ENCODE data around the gene SUGCT. TPM values are rescaled to one million over a fixed set of nuclear protein-coding genes. Genes with fewer than 3 reads are reported as not detected.
"Not testable (repeated sequence)": the region's sequence is repeated elsewhere in the genome, so short reads cannot be mapped to it uniquely, and the experiment has no call there.

Gene SUGCT
- total RNA-seq, 1 donor from 2014 or later = 8.5 TPM

DNA sequence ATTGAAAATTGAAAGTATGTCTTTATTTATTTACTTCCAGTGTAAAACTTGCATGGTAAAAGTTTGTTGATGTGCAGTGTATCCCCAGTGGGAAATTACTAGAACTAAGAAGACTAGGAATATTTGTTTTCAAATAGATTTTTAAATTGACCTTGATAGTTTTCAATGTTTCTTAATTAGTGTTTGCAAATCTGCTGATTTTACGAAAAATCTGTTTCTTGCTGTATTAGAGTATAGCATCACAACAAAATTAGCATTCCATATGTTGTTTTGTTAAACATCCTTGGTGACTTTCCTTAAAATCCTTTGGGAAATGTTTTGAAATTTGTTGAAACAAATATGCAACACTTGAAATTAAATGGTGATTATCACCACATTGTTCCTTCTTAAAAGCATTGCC is 425.9 kb downstream of the SUGCT start:
- DNase-seq (ENCODE audit: low read depth) = no peak

DNA sequence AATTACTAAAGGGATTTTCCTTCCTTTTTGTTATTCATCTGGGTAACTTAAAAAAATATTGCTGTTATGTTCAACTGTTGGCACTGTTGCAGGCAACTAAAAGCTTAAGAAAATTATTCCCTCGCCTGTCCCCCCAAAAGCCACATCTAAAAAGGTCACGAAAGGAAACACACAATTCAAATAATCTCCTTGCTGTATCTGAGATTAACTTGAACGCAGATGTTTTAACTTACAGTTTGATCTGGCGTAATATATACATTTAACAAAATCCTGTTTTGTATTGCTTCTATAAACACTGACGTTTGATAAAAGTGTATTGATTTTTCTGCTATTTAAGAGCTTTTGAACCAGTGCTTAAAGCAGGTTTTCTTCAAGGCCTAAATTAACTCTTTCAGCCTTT is 432.1 kb downstream of the SUGCT start:
- no peak for DNase-seq (ENCODE audit: low read depth)

DNA sequence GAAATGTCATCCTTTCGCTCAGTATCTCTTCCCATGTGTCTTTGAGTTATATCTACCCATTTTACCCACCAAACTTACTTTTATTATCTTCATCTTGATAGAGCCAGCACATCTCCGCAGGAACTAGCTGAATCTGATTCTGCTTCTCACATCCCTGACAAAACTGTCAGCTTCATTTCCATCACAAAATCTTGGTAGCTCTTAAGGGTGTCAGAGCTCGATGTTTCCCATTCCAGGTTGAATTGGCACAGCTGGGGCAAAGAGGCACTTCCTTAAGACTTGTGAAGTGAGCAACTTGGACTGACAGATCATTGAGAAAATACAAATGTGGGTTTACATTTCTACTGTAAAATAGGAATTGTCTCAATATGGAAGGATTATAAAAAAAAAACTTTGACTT is 434.5 kb downstream of the SUGCT start:
- DNase-seq (ENCODE audit: low read depth) = no peak

DNA sequence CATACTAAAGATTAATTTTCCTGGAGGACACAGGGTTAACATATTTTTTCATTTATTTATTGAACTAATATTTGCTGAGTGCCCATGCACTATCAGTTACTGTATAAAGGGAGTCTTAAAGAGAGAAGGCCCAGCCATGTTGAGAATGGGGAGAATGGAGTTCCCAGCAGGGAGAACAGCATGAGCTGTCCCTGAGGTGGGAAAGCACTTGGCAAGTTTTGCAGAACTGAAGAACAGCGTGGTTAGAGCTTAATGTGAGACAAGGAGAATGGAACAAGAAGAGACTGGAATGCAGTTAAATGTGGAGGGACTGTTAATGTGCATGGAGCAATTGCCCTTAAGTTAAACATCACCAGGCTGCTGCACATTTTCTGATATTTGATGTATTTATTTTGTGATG is 435.4 kb downstream of the SUGCT start:
- DNase-seq (ENCODE audit: low read depth) = peak; percentile 60

DNA sequence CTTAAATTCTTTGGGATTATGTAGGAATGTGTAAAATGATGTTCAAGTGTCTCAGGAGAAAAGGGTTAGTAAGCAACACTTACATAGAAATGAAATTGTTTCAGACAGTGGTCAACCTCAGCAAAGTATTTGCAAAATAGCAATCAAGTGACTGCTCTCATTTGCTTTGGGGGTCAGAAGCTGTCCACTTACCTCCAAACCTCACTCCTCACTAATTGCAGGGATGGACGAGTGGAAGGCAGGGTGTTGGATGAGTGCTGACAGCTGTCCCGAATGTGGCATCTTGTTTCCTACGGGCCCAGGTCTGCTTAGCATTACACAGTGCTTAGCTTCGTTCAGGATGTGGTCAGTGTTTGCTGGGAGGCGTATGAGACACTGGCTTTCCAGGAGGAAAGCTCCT is 437.0 kb downstream of the SUGCT start:
- peak; percentile 96 for DNase-seq (ENCODE audit: low read depth)

DNA sequence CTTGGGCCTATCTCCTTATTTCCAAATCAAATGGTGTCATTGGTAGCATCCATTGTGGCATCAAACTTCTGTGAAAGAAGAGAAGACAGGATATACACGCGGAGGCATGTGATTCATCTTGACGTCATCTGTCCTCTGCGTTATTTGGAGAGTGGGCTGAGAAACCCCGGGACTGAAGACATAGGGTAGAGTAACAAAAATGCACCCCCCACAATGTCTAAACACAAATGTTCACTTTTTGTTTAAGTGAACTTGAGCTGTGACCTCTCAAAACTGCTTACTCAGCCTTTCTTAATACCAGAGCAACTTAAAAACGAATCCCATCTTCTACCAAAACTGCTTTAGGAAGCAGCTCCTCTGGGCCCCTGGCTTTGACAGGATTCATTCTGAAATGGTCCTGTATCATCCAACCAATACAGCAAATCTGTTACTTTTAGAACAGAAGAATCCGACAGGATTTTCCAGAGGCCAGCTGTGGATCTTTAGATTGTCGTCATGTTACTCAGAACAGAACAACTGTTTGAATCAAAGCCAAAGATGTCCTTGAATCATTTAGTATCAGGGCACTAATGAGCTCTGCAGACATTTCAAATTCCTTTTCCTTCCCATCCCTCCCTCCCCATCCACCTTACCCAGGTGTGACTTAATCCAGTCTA is 438.1 kb downstream of the SUGCT start:
- peak; percentile 59 for DNase-seq (ENCODE audit: low read depth)

DNA sequence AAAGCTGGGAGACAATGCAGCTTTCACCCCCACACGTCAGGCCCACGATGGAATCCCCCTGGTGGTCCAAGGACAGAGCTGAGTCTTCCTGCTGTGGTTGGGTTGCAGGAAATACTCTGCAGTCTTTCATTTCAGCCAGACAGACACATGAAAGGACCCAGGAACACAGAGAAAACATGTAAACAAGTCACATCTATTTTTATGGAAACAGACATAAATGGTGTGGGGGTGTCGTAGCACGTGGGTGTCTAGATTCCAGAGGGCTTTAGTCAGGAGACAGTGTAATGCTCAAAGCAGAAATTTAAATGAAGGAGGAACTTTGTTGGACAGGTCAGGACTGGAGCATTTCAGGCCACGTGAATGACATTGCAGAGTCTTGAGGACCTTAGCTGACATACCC is 444.6 kb downstream of the SUGCT start:
- peak; percentile 16 for DNase-seq (ENCODE audit: low read depth)

DNA sequence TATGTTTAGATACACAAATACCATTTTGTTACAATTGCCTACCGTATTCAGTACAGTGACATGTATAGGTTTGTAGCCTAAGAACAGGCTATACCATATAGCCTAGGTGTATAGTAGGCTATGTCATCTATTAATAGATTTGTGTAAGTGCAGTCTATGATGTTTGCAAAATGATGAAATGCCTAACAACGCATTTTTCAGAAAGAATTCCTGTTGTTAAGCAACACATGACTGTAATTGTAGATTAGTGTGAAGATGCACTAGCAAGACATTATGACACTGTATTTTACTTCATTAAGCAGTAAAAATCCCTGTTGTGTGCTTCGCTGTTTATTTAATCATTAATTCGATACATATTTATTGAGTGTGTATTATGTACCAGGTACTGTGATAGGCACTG is 446.0 kb downstream of the SUGCT start:
- no peak for DNase-seq (ENCODE audit: low read depth)

DNA sequence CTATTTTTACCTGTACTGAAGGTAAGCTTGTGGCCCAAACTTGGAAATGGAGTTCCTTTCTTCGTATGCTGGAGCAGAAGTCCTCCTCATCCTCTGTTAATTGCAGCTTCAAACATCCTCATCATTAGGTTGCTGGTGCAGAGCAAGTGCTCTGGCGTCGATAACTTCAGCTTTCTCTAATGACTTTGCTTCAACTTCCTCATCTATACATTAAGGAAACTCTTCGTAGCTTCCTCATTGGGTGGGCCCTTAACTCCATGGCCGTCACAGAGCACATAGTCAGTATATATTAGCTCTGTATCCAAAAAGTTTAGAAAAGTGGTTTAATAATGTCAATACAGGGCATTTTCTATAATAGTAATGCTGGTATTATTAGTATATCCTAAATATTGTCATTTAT is 447.7 kb downstream of the SUGCT start:
- DNase-seq (ENCODE audit: low read depth) = no peak

DNA sequence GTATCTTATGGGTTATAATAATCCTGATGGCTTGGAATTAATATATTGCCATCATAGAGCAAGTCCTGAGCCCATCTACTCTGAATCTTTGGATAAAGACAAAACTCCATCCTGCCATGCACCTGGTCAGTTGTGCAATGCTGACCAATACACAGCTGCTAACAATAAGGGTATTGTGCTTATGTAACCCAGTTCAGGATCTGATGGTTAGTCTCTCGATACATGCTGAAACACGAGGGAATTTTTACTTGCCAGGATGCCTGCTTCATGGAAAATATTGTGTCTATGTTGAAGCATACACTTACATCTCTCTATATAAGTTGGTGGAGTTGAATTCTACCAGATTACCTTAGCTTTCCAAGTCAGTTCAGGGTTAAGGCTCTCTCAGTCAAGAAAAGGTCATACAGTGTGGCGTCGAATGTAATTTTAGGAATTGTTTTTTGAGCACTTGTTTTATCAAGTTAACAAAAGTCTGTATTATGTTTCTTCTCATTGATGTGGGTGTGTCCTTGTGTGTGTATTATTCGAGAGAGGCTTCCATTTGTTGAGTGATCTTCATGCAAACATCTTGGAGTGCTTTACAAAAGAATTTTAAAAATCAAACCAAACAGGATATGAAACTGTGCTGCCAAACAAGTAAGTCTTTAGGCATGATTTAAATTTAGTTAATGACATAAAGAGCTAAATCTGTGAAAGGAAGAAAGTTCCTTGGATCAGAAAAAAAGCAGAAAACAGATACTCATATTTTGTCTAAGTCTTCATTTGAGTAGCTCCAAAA is 449.1 kb downstream of the SUGCT start:
- peak; percentile 30 for DNase-seq (ENCODE audit: low read depth)

DNA sequence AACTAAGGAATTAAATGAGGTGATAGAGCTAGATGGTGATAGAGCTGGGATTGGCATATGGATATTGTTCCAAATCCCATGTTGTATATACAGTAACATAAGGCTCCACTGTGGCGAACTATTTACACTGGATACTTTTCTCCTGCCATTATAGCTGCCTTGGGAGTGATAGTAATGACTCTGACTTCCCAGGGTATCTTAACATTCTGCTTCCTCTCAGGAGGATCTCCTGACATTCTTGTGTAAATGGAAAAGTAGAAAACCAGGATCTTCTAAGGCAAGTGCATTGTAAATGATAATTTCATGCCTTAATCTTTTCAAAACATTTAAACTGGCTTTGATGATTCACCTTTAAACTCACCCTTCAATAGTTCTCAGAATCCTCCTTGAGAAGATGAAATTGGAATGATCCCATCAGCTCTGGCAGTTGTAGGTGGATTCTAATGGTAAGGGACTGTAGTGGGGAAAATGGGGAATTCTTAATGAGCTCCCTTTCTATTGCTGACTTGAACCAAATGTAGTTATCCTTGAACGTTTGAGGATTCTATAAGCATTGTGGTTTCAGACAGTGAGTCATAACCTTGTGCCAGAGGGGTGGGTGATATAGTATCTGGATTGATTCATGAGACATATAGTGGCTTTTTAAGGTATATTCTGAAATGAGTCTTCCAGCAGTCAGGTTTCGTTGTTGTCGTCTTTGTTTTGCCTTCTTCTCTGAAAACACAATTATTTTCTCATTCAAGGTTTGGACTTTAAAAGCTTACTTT is 450.0 kb downstream of the SUGCT start:
- DNase-seq (ENCODE audit: low read depth) = no peak

DNA sequence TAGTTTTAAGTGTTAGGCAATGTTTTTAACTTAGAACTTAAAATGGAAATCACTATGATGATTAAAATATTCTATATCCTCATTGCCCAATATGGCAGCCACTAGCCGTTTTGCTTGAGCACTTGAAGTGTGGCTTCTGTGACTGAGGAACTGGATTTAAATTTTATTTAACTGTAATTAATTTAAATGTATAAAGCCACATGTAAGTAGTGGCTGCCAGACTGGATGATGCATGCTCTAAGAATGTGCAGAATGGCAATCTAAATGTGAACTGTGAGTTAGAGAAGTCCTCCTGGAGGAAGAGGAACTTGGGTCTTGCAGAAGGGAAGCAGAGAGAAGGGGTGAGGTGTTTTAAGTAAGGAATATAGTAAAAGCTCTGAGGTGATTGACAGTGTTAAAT is 451.4 kb downstream of the SUGCT start:
- no peak for DNase-seq (ENCODE audit: low read depth)

DNA sequence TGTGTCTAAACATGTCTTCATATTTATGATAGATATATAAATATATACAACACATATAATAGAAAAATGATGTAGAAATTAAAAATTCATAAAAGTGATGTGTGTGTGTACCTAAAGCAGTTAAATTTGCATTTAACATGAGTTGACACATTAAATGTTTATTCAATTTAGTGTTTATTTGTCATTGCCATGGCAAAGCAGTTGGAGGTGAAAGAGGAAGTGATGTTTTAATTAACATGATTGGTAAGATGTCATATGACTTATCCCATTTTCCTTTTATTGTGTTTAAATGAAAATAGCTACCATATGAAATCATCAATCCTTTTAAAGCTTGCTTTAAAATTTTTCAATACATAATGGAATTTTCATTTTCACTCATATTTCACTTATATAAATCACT is 452.6 kb downstream of the SUGCT start:
- DNase-seq (ENCODE audit: low read depth) = no peak

DNA sequence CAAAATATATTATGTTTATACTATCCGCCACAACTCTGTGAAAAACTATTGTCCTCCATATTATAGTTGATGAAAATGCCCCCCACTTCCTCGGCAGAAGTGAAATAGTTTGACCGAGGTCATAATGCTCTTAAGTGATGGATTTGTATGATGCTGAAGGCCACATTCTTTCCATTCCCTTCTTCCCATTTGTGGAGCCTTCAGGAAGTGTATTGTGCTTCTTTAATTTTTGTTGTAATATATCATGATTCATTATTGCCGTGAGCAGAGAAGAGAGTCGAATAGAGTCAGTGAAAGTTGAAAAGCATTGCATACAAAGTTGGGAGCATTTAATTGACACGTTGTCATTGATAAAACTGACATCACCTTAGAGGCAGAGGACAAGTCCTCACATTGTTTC is 460.3 kb downstream of the SUGCT start:
- no peak for DNase-seq (ENCODE audit: low read depth)

DNA sequence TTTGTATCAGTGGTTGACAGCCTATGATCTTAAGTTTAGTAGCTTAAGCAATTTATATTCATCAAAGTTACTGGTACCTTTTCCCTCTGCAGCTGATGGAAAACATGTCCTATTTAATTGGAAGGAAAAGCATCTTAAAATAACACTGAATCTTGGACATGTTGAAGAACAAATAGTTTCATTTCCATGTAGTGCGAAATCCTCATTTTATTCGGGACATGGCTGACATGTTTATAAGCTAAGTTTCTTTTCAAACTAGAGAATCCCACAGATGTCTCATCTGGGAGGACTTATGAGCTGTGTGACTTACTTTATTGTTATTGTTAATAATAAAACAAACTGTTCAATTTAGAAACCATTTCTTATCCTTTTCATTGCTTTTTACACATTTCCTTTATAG is 461.0 kb downstream of the SUGCT start:
- DNase-seq (ENCODE audit: low read depth) = no peak

DNA sequence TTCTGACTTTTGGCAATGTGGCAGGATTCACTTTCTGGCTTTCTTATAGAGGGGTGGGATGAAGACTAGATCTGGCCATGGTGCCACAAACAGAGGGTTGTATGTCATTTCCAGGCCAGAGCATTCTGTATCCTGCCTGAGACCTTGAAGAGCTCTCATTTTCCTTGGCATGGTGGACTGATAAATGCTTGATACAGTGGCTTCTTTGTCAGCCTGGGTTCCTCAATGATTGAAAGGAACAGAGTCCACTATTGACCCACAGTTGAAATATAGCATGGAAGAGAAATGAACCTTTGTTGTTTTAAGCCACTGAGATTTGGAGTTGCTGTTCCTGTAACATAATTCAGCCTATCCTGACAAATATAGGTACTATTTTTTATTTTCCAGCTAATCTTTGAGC is 462.7 kb downstream of the SUGCT start:
- no peak for DNase-seq (ENCODE audit: low read depth)

DNA sequence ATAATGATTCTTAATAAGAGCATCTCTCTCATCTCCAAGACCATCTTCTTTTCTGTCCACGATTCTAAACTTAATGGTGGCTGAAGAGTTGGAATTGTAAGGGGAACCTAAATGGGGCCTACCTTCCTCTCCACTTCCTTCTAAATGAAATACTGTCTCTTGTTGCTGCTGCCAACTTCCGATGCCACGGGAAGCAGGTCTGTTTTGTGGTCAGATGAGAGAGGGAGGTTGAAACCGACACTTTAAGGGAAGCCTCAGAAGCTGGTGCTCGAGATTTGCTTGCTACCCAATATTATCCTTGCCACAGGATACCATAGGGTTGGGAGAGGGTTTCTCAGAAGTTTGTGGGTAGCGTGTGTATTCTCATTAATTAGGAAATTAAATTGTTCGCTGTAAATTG is 464.1 kb downstream of the SUGCT start:
- peak; percentile 14 for DNase-seq (ENCODE audit: low read depth)

DNA sequence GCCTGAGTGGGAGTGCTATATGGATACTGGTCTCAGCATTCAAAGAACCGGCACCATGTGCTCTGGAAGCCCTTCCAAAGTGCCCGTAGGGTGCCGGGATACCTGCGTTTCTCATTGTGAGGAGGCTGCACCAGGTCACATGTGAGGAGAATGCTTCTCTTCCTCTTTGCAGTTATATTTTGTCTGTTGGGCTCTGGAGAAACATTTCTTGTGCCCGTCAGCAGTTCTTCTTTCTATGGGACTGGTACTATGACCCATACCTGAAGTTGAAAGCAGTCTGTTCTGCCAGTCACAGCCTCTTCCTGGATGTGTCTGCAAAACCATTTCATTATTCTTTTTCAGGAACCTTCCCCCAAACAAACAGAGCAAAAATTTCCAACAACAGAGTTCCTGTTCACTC is 465.0 kb downstream of the SUGCT start:
- no peak for DNase-seq (ENCODE audit: low read depth)

DNA sequence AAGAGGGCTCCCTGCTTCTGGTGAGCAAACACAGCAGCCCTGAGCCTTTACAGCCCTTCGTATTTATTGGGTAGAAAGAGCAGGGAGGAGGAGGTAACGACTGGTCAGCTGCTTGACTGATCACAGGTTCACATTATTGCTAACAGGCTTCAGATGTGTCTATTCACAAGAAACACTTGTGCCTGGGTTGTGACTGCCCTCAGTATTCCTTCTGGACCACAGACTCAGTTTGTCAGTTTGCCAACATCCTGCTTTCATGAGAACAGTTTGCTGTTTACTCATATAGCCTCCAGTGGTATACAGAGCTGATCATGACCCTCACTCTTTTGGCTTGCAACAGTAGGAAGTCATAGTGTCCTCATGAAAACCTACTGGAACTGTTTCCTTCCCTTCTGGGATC is 467.5 kb downstream of the SUGCT start:
- DNase-seq (ENCODE audit: low read depth) = not testable (repeated sequence)

DNA sequence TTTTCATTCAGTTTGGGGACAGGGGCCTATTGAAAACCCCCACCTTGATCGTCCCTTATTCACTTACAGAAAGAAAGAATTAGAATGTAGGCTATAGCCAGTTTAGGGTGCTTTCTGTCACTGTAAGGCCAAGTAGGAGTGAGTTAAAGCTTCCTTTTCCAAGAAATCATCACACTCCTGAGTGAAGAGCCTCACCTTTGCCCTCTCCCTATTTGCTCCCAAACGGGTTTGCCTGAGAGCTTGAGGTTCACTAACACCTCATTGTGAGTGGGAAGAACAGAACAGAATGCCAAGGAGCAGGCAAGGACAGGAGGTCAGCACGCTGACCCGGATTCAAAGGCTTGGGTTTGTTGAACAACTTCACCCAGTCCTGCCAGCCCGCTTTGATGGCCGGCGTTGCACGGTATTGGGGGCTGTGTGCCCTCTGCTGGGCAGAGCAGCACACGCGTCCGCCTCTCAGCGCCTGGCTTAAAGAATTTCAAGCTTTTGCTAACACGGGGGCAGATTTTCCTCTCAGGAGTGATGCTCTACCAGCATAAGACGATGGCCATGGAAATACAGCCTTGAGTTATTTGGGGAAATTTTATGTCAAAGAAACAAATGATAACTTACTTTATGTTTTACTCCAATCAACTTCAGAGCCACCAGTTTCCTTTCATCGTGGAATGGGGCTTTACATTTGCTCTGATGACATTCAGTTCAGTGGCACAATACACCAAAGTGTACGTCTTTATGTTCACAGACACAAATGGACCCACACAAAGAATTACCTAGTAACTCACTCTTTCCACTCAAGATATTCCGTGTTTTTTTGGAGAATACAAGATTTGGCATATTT is 470.0 kb downstream of the SUGCT start:
- no peak for DNase-seq (ENCODE audit: low read depth)

DNA sequence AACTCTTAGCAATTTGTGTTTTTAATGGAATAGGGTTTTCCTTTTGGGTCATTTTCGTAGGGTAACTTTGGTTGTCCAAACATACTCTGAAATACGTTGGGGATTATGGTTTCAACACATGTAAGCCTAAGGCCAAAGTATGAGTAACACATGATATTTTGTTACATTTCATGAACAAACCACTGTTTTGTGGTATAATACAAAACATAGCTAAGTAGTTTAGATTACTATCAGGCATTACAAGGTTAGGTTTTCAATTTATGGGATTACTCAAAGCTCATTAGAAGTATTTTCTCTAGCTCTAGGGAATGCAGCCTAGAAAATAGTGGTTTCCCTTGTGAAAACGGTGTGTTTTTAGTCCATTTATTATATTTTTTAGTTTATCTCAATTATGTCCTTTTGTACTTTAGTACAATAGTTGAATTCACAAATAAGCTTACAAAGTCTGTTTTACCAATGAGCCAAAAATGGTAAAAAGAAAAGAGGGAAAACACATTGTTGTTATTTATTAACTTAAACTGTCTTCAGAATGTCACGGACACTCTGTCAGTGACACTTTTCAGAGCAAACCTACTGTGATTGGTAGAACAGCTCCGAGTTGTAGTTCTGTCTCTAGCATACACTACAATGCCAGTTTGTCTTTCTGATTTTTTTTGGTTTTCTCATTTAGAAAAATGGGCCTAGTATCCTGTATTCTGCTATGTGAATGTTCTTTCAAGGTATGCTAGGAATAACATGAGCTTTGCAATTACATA is 473.7 kb downstream of the SUGCT start:
- DNase-seq (ENCODE audit: low read depth) = no peak

Data from myocyte (in vitro differentiated cells).